ENCODE results near the gene CTTN. TPM values are rescaled to one million over a fixed set of nuclear protein-coding genes. Genes with fewer than 3 reads are reported as not detected.

The CTTN gene
- total and polyA plus RNA-seq, 8 donors: 162 to 242 (median 198) TPM

DNA sequence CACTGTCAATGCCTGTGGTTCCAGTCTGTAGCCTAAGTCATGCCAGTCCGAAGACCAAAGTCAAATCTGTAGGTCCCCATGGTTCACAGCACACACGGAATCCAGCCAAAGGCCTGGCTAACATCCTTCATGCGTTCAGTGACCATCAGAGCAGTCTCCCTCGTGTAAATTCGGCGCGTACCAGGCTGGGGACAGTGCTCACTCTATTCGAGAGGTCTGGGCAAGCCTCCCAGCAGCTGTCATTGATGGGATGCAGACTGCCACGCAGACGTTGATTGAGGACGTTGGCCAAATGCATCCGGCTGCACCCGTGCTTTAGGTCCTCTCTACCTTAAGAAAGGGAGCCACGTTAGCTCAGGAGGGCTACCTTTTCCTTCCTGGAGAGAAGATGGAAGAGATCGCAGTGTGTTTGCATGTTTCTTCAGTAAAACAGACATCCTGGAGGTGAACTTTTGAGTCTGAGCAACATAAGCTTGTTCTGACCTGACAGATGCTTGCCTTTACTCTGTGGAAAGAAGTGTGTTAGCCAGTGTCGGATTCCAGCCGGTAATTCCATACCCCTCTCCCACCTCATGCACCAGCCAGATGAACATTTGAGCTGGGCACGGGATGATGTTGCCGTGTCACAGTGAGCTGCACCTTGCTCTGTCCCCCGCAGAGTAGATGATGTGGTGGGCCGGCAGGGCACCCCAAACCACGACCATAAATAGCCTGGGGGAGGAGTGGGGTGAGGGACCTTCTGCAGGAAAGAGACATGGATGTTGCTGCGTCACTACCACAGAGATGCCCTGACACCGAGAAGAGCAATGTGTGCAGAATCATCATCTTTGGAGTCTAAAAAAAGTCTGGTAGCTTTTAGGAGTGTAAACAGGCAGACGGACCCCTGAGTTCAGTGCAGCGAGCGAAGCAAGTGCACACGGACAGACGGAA lies 12.2 kb downstream of the CTTN start:
- no peak for DNase-seq
- intact Hi-C loops (cut with DNase I): no loop called here
- Histone ChIP-seq H3K4me1 (peaks cover 0 to 3% of the 10 kb centered on the region in 2 donors), H3K9me3 (no peaks in the 10 kb centered on the region), H3K27me3 (peaks cover 0 to 99% of the 10 kb centered on the region in 2 donors), H3K27ac (no peak overlapping the region), H3K4me3 (no peak overlapping the region), H3K36me3 (peaks cover 0 to 99% of the 10 kb centered on the region in 2 donors)
- TF ChIP-seq, protein P1, sequence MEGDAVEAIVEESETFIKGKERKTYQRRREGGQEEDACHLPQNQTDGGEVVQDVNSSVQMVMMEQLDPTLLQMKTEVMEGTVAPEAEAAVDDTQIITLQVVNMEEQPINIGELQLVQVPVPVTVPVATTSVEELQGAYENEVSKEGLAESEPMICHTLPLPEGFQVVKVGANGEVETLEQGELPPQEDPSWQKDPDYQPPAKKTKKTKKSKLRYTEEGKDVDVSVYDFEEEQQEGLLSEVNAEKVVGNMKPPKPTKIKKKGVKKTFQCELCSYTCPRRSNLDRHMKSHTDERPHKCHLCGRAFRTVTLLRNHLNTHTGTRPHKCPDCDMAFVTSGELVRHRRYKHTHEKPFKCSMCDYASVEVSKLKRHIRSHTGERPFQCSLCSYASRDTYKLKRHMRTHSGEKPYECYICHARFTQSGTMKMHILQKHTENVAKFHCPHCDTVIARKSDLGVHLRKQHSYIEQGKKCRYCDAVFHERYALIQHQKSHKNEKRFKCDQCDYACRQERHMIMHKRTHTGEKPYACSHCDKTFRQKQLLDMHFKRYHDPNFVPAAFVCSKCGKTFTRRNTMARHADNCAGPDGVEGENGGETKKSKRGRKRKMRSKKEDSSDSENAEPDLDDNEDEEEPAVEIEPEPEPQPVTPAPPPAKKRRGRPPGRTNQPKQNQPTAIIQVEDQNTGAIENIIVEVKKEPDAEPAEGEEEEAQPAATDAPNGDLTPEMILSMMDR (IDR thresholded peaks at IDR 0.05): no peak
- ATAC-seq: no peak

DNA sequence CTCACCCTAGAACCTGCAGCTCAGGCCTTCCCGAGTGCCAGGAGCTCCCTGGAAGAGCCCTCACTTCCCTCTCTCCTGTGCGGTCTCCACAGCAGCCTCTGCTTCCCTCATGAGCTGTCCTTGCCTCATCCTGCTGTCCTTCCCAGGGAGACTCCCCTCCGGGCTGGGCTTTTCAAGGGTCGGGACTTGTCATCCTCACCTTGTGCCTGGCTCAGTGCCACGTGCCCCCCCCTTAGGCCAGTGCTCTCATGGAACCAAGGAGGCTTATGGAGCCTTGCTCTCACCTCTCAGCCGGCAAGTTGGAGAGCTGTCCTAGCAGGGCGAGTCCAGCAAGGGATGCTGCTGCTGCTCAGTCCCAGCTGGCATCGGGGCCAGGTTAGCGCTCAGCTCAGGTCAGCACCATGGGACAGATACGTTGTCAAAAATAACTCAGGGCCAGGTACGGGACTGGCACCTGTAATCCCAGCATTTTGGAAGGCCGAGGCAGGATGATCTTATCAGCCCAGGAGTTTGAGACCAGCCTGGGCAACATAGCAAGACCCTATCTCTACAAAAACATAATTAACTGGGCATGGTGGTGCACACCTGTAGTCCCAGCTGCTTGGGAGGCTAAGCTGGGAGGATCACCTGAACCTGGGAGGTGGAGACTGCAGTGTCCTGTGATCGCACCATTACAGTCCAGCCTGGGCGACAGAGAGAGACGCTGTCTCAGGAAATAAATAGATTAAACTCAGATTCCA lies 13.6 kb downstream of the CTTN start:
- no peak for ATAC-seq
- Histone ChIP-seq H3K27me3 (peaks cover 0 to 97% of the 10 kb centered on the region in 2 donors), H3K9me3 (no peaks in the 10 kb centered on the region), H3K4me3 (no peak overlapping the region), H3K27ac (no peak overlapping the region), H3K4me1 (peaks cover 0 to 8% of the 10 kb centered on the region in 2 donors), H3K36me3 (peaks cover 0 to 99% of the 10 kb centered on the region in 2 donors)
- intact Hi-C loops (cut with DNase I): no loop called here
- TF ChIP-seq, protein P1 (IDR thresholded peaks at IDR 0.05): no peak
- no peak for DNase-seq

DNA sequence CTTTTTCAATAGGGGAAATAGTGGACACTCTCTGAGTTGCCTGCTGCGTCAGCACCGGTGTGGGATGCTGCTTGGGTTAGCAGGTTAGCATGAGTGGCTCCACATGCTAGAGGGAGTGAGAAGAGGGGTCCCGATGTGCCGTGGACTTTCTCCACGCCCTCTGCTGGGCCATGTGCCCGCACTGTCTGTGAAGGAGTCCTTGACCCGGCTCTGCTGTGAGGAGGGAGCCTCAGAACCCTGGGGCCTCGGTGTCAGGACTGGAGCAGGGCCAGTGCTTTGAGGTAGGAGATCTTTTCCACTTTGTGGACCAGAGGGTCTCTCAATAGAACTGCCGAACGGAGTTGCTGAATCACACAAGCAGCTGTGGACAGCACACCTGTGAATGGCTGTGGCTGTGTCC lies 14.8 kb downstream of the CTTN start:
- Histone ChIP-seq H3K4me1 (peaks cover 0 to 8% of the 10 kb centered on the region in 2 donors), H3K27me3 (peaks cover 0 to 95% of the 10 kb centered on the region in 2 donors), H3K4me3 (no peak overlapping the region), H3K27ac (no peak overlapping the region), H3K36me3 (peaks cover 0 to 100% of the 10 kb centered on the region in 2 donors), H3K9me3 (no peaks in the 10 kb centered on the region)
- TF ChIP-seq, protein P1 (IDR thresholded peaks at IDR 0.05): no peak
- no peak for DNase-seq
- no peak for ATAC-seq
- intact Hi-C loops (cut with DNase I): no loop called here

DNA sequence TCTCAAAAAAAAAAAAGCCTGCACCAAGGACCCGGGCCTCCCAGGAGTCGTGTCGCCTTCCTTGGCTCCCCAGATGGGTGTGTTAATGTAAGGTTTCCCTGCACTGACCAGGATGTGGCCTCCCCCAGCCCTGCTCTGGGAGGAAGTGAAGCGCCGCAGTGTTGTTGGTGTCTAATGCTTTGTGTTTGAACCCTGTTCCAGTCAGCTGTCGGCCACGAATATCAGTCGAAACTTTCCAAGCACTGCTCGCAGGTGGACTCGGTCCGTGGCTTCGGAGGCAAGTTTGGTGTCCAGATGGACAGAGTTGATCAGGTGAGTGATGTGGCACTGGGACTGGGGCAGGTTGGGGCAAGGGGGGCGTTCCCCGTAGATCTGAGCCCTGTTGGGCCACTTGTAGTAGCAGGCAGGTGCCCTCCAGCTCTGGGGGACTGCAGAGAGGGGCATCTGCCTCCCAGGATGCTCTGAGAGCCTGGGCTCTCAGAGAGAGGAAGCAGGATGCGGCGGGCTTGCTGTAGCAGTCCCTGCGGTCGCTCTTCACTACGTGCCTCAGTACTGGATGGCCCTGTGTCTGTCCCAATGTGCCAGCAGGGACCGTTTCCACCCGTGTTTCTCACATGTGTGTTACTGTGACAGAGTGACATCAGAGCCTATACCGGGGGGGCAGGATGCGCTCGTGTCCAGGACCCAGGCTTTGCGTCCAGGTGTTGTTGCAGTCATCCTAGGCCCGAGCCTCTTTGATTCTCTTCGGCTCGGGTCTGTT lies 16.2 kb downstream of the CTTN start:
- no peak for ATAC-seq
- Histone ChIP-seq H3K27me3 (peaks cover 0 to 94% of the 10 kb centered on the region in 2 donors), H3K4me3 (no peak overlapping the region), H3K9me3 (no peaks in the 10 kb centered on the region), H3K4me1 (peaks cover 0 to 8% of the 10 kb centered on the region in 2 donors), H3K27ac (no peak overlapping the region), H3K36me3 (peaks cover 0 to 100% of the 10 kb centered on the region in 2 donors)
- DNase-seq: no peak
- TF ChIP-seq, protein P1 (IDR thresholded peaks at IDR 0.05): no peak
- intact Hi-C loops (cut with DNase I): no loop called here
